Globus pallidus (tissue), 1 donor: ENCODE data around the gene PTH1R.

Experiments used
- DNase-seq: peaks from one replicate; pipeline ENCODE4 v3.0.0-alpha.2; 2015; ENCODE audit warnings: low spot score

Gene PTH1R

DNA sequence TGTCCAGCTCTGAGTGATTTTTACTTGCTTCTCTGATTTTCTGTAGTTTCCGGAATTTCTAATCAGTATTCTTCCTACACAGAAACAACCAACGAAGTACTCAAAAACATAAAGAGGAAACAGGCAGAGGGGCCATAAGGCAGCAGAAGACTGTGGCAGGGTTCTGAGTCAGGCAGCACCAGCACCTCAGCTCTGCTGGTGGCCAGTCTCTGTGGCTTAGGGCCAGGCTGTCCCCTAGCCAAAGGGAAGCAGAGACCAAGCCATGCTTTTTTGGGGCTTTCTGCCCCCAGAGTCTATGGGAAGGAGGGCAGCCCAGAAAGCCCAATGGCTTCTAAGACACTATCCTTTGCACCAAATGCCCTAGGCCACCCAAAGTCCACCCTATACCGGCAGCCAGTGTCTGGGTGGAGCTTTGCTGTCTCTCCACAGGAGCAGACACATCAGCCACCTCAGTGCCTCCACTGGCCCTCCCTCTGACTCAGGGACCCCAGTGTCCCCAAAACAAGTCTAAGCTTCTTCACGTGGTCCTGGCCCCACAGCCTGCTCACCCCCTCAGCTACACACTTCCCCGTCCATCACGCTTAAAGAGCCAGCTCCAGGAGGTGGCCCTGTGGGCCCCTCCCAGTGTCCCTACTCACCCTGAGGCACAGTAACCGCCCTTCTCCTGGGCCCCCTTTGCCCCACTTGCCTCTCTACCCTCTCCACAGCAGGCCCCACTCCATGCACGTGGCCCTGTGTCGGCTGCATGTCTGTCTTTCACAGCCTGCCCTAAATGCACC lies 52.8 kb downstream of the PTH1R start:
- DNase-seq = no peak

DNA sequence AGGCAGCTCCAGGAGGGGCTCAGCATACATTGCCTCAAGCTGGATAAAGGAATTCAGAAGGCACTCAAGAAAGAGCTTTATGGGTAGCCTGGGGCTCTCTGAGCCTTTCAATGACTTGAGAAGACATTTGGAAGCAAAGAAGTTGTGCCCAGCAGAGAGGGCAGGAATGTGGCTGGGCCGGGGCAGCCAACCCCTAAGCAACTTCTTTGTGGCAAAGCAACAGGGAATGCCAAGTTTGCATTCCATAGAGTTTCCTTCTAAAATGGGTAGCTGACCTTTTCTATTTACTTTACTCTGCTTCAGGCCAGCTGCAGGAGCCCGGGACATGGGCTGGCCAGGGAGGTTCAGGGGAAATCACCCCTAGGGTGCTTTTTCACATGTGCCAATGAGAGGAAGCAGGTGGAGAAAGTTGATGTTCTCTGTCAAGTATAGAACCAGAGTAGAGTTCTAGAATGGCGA lies 53.5 kb downstream of the PTH1R start:
- no peak for DNase-seq

DNA sequence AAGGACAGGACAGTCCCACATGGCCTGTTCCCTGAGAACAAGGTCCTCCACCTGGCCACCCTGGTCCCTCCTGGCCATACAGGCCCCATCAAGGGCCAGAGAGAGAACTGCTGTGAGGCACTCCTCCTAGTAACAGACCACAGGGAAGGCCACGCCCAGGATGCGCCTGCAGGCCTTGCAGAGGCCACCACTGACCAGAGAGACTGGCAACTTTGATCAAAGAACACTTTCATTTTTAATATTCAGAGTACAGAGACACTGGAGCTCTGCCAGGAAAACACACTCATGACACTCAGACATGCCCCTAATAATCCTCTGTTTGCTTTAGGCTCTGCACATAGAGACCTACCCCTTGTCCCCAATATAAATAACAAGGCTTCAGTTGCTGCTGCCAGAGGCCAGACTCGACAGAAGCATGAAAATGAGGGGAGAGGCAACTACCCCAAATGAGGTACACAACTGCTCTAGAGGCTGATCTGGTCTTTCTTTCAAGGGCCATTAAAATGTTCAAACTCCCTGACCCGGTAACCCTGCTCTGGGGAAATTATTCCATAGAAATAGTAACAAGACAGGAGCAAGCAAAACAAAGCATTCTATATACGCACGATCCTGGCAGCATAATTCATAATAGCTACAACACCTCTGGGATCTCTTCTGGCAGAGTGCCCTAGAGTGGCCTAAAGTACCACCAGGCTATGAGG lies 54.3 kb downstream of the PTH1R start:
- no peak for DNase-seq

DNA sequence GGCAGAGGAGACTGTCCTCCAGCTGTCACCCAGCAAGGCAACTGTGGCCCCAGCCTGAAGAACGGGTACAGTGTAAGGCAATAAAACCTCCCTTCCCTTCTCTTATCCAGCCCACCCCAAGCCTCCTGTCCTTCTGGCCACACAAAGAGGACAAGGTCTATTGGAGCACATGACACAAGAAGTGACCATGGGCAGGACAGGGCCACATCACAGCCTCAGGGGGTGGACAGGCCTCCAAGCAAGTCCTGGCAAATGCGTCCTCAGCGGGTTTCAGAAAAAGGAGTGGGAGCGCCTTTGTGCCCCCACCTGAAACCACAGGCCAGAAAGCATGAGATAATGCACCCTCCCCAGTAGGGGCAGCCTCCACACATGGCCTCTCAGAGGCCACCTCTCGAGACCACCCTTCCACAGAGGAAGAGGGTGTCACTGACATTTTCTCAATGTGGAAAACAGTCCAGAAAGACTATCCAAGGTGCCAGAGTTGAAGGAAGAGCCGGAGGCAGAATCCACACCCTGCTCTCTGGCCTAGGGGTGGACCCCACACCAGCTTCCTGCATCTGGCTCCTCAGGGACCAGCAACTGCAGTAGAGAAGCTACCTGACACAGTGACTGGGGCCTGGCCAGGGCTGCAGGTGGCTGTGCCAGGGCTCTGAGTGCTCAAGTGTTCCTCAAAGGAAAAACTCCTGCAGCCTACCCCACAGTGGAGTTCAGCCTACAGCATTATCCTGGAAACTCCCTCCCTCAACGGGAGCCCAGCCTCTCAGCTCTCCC lies 55.1 kb downstream of the PTH1R start:
- DNase-seq = no peak

DNA sequence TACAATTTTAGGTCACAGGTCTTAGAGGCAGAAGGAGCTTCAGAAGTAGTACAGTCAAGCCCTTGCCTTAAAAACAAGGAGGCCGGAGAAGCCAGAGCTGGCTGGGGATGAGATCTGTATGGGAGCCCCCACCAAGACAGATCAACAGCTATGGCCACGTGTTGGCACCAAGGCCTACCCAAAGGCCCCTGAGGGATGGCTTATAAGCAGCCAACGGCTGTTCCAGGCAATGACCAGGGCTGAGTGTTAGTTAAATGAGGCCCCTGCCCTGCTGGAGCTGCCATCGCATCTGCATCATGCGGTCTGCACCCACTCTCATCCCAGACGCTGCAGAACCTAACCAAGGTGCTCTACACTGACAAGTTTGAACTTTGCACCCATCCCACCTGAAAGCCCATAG lies 55.7 kb downstream of the PTH1R start:
- DNase-seq = no peak

DNA sequence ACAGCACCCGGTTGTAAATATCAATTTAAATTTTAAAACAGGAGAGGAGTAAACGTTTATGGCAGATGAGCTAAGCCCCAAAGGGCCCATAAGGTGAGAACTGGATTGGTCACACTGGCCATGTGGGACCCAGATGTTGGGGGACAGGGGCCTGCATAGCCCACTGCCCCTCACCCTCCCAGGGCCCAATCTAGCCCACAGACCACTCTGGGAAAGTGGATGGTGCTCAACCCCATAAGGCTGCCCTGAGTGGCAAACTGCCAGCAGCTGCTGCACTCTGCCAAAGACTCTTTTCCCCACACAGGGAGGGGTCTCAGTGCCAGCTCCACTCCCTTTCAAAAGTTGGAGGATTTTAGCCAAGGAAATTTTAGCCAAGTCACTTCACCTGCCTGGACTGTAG lies 56.6 kb downstream of the PTH1R start:
- no peak for DNase-seq

DNA sequence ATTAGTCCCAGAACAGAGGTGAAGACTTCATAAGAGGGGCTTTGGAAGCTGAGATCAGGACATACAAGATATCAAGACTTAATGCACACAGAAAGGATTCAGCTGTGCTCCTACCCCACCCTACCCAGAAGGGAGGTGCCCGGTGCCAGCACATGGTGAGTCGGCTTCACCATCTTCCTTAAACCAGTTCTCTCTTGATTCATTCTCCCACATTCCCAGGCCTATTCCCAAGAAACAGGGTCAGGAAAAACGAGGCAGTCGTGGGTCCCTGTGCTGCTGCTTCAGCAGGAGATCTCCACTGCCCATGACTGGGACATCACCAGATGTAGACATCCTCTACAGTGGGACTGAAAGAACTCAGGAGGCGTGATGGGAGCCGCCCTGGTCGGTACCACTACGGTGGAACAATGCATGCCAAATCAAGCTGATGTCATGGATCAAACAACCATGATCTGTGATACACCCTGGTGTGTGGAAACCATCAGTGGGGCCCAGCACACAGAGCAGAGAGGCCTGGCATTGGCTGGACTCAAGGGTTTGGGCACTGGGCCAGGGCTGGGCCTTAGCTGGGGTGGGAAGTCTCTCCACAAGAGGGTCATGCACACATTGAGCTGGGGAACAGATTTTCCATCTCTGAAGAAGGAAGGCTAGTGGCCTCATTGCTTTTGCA lies 57.1 kb downstream of the PTH1R start:
- no peak for DNase-seq

DNA sequence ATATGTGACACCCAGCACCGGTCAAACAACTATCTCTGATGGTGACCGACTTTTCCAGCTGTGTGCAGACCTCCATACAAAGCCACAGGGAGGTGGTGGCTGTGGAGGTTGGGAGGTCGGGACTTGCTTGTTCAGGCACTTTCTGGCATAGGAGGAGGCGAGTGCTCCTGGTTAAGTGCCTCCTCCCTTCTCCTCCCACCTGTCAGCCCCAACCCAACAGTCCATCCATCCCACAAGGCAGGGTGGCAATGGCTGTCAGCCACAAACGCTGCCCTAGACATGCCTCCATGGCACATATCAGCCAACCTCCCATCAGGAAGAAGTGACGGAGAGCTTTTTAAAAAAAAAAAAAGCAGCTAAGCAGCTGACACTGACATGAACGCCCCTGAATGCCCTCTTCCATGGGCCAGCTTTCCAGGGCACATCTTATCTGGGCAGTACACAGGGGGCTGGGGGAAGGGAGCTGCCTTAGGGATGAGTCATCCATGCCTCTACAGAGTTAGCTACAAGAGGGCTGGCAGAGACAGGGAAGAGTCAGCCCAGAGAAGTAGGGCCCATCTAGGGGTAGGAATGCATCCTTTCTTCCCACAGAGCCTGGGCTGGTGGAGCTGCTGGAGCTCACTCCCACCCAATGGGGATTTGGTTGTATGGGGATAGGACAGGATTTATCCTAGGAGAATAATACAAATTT lies 57.8 kb downstream of the PTH1R start:
- DNase-seq = no peak

DNA sequence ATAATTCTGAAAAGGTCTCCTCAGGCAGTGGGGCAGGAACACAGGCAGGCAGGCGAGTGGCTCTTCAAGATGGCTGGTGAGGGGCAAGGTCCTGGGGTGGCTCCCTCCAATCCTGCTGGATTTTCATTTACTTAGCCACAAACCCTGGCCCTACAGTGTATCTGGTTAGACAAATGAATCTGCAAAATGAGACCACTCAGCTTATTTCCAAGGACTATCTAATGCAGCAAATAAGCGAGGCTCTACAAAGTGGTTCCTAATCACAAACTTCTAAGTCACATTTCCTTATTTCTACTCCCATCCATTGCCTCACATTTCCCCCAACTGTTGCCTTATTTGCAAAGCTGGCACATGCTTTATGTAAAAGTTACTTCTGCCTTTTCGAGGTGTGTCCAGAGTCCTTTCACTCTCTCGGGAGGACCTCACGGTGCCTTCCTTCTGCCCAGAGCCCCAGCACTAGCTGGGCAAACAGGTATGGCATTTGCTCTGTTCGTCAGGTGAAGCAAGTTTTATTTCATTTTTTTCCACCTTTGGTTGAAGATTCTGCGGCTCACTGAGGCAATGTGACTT lies 58.6 kb downstream of the PTH1R start:
- DNase-seq = no peak

DNA sequence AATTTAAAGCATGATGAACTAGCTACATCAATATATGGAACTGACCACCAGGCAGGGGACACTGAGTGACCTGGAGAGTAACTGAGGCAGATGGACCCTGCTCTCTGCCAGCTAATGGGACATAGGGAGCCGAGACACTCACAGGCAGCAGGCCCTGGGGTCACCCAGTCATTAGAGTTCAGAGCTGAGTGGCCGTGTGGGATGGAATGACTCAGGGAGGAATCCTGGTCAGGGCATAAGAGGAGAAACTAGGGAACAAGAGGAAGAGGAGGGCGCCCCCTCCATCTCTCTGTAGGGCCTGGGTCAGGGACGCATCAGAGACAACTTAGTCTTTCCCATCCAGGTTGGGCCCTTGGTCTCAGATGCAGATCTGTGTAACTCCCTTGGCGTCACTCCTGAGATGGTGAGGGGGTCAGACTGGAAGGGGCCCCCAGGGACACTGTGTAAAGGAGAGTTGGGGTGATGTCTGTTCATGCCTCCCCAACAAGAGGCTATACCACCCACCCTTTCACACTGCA lies 59.3 kb downstream of the PTH1R start:
- DNase-seq = no peak

DNA sequence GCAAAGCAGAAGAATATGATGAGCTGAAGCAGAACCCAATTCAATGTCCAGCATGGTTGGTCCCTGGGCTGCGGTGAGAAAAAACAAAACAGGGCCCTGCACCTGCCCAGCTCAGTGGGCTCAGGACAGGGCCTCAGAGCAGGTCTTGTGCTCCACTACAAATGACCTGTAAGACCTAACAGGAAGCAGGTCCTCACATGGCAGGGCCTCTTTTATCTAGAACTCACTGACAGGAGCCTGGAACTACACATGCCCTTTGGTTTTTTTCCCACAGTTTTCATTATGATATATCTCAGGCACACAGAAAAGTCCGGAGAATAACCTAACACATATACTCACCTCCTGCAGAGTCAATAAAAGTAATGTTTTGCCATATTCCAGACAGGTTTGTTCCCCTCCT lies 60.6 kb downstream of the PTH1R start:
- DNase-seq = no peak

DNA sequence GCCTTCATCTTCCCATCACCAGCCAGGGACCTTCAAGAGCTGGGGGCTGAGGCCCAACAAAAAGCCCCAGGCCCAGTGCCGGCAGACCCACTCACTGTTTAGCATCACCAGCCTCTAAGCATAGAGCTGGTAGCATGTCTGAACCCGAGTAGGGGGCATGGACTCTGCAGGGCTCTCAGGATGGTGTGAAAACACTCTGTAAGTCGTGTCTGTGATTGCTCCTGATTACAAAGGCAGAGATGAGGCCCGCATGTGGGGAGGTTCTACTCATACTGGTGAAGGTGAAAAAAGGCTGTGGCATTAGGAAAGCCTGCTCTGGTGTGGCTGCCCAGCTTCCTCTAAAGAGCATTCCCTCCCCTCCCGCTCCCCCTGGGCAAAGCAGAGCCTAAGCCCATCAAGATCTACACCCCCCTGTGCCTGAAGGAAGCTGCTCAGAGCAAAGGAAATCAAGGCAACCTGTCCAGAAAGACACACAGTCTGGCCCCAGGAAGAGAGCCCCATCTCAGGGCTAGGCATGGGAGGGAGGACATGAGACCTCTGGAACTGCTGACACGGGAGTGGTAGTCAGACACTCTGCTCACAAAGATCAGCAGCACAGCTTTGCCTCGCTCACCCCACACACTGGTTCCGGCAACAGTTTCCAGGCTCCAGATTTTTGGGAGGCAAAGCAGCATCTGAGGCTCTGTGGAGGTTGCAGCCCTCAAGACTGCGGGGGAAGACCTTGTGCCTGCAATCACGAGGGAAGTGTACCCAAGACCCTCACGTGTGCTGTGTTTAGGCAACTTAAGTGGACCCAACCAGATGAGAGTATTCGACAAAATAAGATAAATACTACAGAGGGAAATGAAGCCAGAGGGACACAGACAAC lies 62.3 kb downstream of the PTH1R start:
- no peak for DNase-seq

DNA sequence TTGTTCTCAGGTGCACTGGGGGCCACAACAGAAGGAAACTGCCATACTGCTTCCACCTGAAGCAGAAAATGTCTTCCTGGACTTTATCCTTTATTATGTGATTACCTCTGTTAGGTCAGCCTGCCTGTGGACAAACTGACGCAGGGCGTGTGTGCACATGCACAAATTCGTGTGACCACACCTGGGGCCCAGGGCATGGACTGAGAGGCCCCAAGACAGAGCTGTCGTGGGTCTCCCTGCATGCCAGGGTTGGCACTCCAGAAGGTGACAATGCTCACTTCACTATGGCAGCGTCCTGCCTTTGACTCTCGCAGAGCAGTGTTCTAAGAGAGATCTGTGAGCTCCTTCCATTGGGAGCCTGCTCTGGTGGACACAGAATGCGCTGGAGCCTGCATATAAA lies 64.6 kb downstream of the PTH1R start:
- no peak for DNase-seq

DNA sequence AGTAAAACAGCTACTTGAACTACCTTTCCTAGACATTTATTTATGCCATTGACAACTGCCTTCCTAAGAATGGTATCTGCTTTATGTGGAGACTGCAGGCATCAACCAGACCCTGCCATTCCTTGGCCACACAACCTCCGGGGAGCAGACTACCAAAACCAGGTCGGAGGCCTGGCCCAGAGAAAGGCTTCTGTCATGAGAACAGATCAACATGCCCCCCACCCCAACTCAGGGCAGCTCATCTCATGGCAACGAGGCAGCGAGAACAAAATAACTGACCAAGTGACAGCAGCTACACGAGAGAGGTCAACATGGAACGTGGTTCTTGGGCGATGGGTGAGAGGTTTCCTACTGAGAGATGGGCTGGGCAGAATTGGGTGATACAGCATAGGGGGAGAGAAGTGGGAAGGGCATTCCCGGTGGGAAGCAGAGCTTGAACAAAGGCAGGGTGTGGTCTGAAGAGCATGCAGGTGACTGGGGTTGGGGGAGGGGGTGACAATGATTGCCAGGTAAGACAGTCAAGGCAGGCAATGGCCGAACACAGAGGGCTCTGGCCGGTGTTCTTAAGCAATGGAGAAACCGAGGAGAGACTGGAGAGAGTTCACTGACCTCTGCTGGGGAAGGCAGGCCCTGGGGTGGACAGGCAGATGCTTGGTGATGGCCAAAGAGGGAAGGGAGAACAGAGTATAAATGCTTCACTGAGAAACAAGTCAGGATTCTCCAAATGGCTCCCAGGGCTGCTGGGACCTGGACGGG lies 65.1 kb downstream of the PTH1R start:
- DNase-seq = no peak

DNA sequence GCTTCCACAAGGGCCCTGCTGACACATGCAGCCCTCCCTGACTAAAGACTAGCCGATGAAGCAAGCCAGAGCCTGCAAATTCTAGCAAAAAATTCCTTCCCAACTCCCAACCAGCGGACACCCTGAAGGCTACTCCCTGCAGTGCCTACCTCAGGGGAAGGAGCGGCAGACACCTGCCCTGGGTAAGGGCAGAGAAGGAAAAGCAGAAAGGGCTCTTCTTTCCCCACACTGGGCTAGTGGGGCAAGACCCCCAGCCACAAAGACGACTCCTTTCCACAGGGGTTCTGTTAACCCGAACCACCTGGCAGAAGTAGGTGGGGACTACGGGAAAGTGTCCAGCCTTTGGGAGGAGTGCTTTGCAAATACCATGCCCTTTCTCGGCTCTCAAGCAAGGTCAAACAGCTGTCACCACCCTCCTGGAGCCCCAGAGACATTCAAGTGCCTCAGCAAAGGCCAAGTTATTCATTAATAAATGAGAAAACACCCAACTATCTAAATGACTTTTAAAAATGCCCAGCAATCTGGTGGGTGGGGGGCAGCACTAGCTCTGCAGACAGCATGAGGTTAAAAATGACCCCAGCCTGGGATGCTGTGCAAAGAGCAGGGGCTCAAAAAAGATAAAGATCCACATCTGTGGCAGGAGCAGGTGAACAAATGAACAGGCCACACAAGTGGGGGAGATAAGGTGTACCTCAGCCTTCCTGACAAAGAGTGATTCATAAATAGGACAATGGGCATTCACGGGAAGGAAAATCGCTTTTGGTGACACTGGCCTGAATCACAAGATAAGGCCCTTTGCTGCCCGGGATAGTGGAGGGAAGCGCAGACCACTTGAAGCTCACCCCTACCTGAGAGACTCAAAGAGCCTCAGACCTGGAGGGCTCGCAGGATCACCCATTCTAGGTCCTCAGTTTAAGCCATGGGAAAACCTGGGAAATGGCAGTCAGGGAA lies 66.0 kb downstream of the PTH1R start:
- DNase-seq = no peak

DNA sequence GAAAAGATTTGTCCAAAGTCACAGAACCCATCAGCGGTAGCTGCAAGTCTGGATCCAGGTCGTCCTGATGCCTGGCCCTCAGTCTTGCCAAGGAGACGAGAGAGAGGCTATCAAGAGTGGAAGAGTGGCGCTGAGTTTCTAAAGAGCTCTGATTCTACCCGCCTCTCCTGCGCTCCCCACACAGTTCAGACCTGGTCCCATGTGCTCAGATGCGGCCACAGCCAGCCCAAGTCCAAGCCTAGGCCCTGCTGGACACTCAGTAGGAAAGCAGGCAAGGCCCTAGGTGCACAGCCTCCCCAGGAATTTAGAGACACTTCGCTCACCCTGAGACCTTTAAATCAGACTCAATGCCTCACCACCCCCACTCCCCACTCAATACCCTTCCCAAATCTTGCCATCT lies 66.7 kb downstream of the PTH1R start:
- DNase-seq = no peak

DNA sequence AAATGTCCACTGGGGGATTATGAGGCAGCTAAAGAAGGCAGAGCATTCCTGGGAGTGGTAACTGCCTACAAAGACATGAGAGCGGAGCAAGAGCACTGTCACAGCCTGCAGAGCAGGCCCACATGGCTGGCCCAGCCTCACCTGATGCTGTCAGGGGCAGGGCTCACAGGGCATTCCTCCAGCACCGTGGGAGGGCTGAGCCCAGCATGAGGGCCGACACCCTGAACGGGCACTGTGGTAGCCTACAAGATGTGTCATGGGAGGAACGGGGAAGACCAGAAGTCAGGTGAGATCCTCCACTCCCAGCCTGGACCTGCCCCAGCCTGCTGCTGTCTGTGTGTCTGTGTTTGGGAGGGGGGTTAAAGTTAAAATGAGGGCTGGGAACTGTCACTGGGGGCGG lies 68.9 kb downstream of the PTH1R start:
- DNase-seq = no peak

DNA sequence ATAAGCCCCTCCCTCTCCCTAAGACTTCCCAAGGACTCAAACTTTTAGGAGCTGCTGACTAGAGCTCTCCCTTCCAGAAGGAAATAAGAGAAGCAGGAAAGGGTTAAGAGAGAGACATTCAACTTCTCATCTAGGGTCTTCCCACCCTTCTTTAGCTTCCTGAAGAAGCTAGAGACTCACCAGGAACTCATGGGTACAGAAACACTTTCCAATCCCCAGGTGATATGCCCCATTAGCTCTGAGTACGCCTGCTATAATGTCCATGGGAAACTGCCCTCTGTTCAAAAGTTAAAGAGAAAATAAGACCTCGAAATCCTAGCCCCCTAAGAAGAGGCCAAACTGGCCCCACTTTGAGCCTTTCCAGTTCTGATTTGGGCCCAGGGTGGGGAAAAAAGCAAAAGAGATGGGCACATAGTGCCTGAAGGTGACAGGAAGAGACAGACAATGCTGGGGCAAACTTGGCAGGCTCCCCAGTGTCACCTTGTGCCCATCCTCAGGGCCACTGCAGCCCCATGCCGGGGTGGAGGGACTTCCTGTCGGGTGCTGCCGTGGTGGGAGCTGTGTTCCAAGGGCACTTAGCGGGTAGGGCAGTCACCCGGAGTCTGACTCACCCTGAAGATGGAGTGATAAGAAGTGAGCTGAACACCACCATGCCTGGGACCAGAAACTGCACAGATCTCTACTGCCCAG lies 69.5 kb downstream of the PTH1R start:
- DNase-seq = no peak
